Measurements from ENCODE around the gene ERICH4. TPM values are rescaled to one million over a fixed set of nuclear protein-coding genes. Genes with fewer than 3 reads are reported as not detected.

Gene ERICH4
- total and polyA plus RNA-seq, 5 donors from 2014 or later, result not detected

DNA sequence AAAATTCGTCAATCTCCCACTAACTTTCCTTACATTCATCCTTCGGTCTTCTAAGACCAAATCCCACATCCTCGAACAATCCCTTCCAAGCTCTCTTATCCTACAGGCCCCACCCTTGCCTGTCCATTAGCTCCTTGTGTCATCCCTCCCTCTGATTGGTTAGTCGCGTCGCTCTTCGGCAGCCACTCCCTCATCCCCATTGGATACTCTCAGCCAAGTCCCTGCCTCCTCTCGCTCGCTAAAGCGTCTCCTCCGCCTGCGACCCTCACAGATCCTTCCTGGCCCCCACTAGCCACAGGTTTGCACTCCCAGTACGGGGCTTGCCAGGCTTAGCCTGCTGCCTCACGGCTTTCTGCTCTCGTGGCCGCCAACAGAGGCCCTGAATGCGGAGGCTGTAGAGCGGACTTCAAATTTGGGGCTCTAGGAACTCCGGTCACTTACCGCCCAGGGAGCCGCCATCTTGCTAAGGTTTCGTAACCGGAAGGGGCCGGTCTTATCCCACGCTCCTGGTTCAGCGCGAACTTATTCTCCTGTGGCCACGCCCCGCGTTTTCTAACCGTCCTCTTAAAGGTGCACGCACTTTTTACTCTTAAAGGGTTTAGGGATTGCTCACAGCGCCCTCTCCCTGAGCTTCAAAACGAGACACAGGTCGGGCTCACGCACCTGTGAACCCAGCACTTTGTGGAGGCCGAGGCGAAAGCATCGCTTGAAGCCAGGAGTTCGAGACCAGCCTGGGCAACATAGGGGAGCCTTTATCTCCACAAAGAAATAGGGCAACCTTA, 3.3 kb upstream of the ERICH4 start, which contains the start of gene DMAC2:
DMAC2 (minus strand) TSS at position 472 of the 782 bp plus-strand sequence; CDS start at position 459, 13 bp downstream.
- H3K36me3 ChIP-seq (ENCODE audit: control insufficient read depth, insufficient read depth, low read length), result peaks cover 4% of the 10 kb centered on the region
- peak within 1 kb of the TSS in 2 of 4 donors; percentile 47 to 73 for H3K4me3 Mint-ChIP-seq

GRCh38 chr19:41441321-41441945, 1.5 kb upstream of the ERICH4 start:
- H3K4me1 ChIP-seq (ENCODE audit: control insufficient read depth, insufficient read depth, low read length, poor library complexity, severe bottlenecking), result peaks cover 10% of the 10 kb centered on the region
- no peak overlapping the region for H3K4me3 ChIP-seq (ENCODE audit: low read depth, low read length)
- Mint-ChIP-seq H3K4me3 (peak overlapping the region in 1 of 4 donors; percentile 75), H3K36me3 (peaks cover 9% of the 10 kb centered on the region), H3K27me3 (peaks cover 13% of the 10 kb centered on the region), H3K4me1 (peaks cover 4 to 16% (median 8%) of the 10 kb centered on the region in 4 donors), H3K27ac (no peak overlapping the region), H3K9me3 (peaks cover 0 to 2% (median 0%) of the 10 kb centered on the region in 7 donors)
- no peaks in the 10 kb centered on the region for H3K27me3 ChIP-seq (ENCODE audit: control insufficient read depth, insufficient read depth, low read length)
- H3K36me3 ChIP-seq (ENCODE audit: control insufficient read depth, insufficient read depth, low read length), result no peaks in the 10 kb centered on the region
- no peak for DNase-seq
- no peak overlapping the region for H3K27ac ChIP-seq (ENCODE audit: insufficient read depth, low read length, poor library complexity, severe bottlenecking)
- ATAC-seq (ENCODE audit: low read depth in 2 of 2), result no peak
- no peaks in the 10 kb centered on the region for H3K9me3 ChIP-seq (ENCODE audit: control insufficient read depth in 2 of 2, low read length in 2 of 2)

More for the DNA sequence above, 3.3 kb upstream of the ERICH4 start, which contains the start of gene DMAC2:
- ATAC-seq (ENCODE audit: low read depth in 2 of 2), result peak; percentile 99
- peak within 1 kb of the TSS in 1 of 3 donors; percentile 65 for H3K27ac Mint-ChIP-seq
- no peaks in the 10 kb centered on the region for H3K9me3 ChIP-seq (ENCODE audit: control insufficient read depth in 2 of 2, low read length in 2 of 2)
- peaks cover 13% of the 10 kb centered on the region for H3K27me3 Mint-ChIP-seq
- H3K27ac ChIP-seq (ENCODE audit: insufficient read depth, low read length, poor library complexity, severe bottlenecking), result peak within 1 kb of the TSS; percentile 80
- DNase-seq, result peak; percentile 88 to 99 (median 91)
- H3K27me3 ChIP-seq (ENCODE audit: control insufficient read depth, insufficient read depth, low read length), result no peaks in the 10 kb centered on the region
- peak within 1 kb of the TSS; percentile 88 for H3K4me3 ChIP-seq (ENCODE audit: low read depth, low read length)
- H3K36me3 Mint-ChIP-seq, result peaks cover 10% of the 10 kb centered on the region
- H3K4me1 Mint-ChIP-seq, result peaks cover 4 to 16% (median 10%) of the 10 kb centered on the region in 4 donors
- peaks cover 0 to 2% (median 0%) of the 10 kb centered on the region in 7 donors for H3K9me3 Mint-ChIP-seq
- H3K4me1 ChIP-seq (ENCODE audit: control insufficient read depth, insufficient read depth, low read length, poor library complexity, severe bottlenecking), result peaks cover 10% of the 10 kb centered on the region

GRCh38 chr19:41443813-41444455, 978 bp downstream of the ERICH4 start:
- Mint-ChIP-seq H3K36me3 (no peaks in the 10 kb centered on the region), H3K27me3 (peaks cover 25% of the 10 kb centered on the region), H3K27ac (peak overlapping the region in 1 of 3 donors; percentile 56), H3K9me3 (peaks cover 0 to 2% (median 0%) of the 10 kb centered on the region in 7 donors), H3K4me3 (no peak overlapping the region), H3K4me1 (peaks cover 0 to 7% (median 2%) of the 10 kb centered on the region in 4 donors)
- Histone ChIP-seq H3K4me1 (ENCODE audit: control insufficient read depth, insufficient read depth, low read length, poor library complexity, severe bottlenecking) (peaks cover 9% of the 10 kb centered on the region), H3K27ac (ENCODE audit: insufficient read depth, low read length, poor library complexity, severe bottlenecking) (no peak overlapping the region), H3K36me3 (ENCODE audit: control insufficient read depth, insufficient read depth, low read length) (no peaks in the 10 kb centered on the region), H3K9me3 (ENCODE audit: control insufficient read depth in 2 of 2, low read length in 2 of 2) (no peaks in the 10 kb centered on the region), H3K4me3 (ENCODE audit: low read depth, low read length) (no peak overlapping the region), H3K27me3 (ENCODE audit: control insufficient read depth, insufficient read depth, low read length) (peaks cover 2% of the 10 kb centered on the region)
- no peak for ATAC-seq (ENCODE audit: low read depth in 2 of 2)
- DNase-seq, result no peak

DNA sequence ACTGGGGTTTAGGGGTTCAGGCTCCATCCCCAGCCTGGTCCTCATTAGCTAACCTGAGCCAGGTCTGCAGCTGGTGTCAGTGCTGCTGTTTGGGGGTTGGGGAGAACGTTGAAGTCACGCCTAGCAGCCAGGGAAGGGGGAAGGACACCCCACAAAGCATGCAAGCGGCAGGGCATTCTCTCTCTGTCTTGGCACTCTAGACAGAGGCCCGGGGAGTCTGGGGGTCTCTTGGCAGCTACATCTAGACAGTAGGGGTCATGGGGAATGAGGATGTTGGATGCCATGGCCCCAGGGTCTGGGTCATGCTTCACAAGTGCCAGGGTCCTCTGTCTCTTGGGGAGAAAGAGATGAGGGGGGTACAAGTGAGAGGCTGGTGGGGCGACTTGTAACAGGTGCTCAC, 2.6 kb downstream of the ERICH4 start:
- Histone ChIP-seq H3K9me3 (ENCODE audit: control insufficient read depth in 2 of 2, low read length in 2 of 2) (no peaks in the 10 kb centered on the region), H3K27ac (ENCODE audit: insufficient read depth, low read length, poor library complexity, severe bottlenecking) (no peak overlapping the region), H3K4me1 (ENCODE audit: control insufficient read depth, insufficient read depth, low read length, poor library complexity, severe bottlenecking) (peaks cover 8% of the 10 kb centered on the region), H3K36me3 (ENCODE audit: control insufficient read depth, insufficient read depth, low read length) (no peaks in the 10 kb centered on the region), H3K4me3 (ENCODE audit: low read depth, low read length) (no peak overlapping the region), H3K27me3 (ENCODE audit: control insufficient read depth, insufficient read depth, low read length) (peaks cover 2% of the 10 kb centered on the region)
- Mint-ChIP-seq H3K9me3 (peaks cover 0 to 2% (median 0%) of the 10 kb centered on the region in 7 donors), H3K4me1 (peaks cover 0 to 15% (median 5%) of the 10 kb centered on the region in 4 donors), H3K36me3 (no peaks in the 10 kb centered on the region), H3K27ac (no peak overlapping the region), H3K4me3 (no peak overlapping the region), H3K27me3 (peaks cover 37% of the 10 kb centered on the region)
- no peak for ATAC-seq (ENCODE audit: low read depth in 2 of 2)
- no peak for DNase-seq

- H3K4me3 Mint-ChIP-seq, result peak overlapping the region in 2 of 4 donors; percentile 3 to 38
- H3K36me3 Mint-ChIP-seq, result no peaks in the 10 kb centered on the region
- H3K9me3 ChIP-seq (ENCODE audit: control insufficient read depth in 2 of 2, low read length in 2 of 2), result no peaks in the 10 kb centered on the region
- H3K27me3 ChIP-seq (ENCODE audit: control insufficient read depth, insufficient read depth, low read length), result peaks cover 2% of the 10 kb centered on the region
- H3K4me1 Mint-ChIP-seq, result peaks cover 0 to 18% (median 3%) of the 10 kb centered on the region in 4 donors
- H3K9me3 Mint-ChIP-seq, result peaks cover 0 to 2% (median 0%) of the 10 kb centered on the region in 7 donors
- DNase-seq, result peak in 1 of 3 donors; percentile 29
- peaks cover 8% of the 10 kb centered on the region for H3K4me1 ChIP-seq (ENCODE audit: control insufficient read depth, insufficient read depth, low read length, poor library complexity, severe bottlenecking)
- no peak overlapping the region for H3K27ac ChIP-seq (ENCODE audit: insufficient read depth, low read length, poor library complexity, severe bottlenecking)
- peaks cover 29% of the 10 kb centered on the region for H3K27me3 Mint-ChIP-seq
- no peak overlapping the region for H3K27ac Mint-ChIP-seq
- H3K4me3 ChIP-seq (ENCODE audit: low read depth, low read length), result no peak overlapping the region
- no peak for ATAC-seq (ENCODE audit: low read depth in 2 of 2)
- H3K36me3 ChIP-seq (ENCODE audit: control insufficient read depth, insufficient read depth, low read length), result no peaks in the 10 kb centered on the region
Measured at GRCh38 chr19:41447732-41448332, 4.9 kb downstream of the ERICH4 start.

DNA sequence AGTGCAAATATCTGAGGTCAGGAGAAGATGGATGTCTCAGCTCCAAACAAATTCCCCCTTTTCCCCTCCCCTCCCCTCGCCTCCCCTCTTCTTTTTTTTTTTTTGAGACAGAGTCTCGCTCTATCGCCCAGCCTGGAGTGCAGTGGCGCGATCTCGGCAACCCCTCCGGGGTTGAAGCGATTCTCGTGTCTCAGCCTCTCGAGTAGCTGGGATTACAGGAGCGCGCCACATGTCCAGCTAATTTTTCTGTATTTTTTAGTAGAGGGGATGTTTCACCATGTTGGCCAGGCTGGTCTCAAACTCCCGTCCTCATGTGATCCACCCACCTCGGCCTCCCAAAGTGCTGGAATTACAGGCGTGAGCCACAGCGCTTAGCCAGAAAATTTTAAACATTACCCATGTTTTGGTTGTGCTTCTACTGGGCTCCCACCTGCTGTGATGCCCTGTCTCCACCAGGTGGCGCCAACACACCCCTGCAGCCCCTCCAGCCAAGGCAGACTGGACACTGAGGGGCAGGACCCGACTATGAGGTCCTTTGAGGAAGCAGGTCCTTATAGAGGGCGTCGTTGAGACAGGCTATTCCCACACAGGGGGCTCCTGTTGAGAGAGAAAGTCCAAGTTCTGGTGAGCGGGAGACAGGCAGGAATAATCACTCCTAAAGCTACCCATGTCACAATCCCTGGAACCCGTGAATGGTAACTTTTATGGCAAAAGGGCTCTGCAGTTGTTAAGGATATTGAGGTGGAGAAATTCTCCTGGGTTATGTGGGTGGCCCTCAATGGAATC, 6.3 kb downstream of the ERICH4 start:
- DNase-seq, result peak; percentile 63 to 69 (median 67)
- Mint-ChIP-seq H3K4me1 (peaks cover 0 to 26% (median 5%) of the 10 kb centered on the region in 4 donors), H3K9me3 (peaks cover 0 to 1% (median 0%) of the 10 kb centered on the region in 7 donors), H3K36me3 (no peaks in the 10 kb centered on the region), H3K27ac (peak overlapping the region in 2 of 3 donors; percentile 69 to 88), H3K4me3 (peak overlapping the region; percentile 12 to 82 (median 70)), H3K27me3 (peaks cover 25% of the 10 kb centered on the region)
- no peak overlapping the region for H3K4me3 ChIP-seq (ENCODE audit: low read depth, low read length)
- H3K27ac ChIP-seq (ENCODE audit: insufficient read depth, low read length, poor library complexity, severe bottlenecking), result no peak overlapping the region
- H3K36me3 ChIP-seq (ENCODE audit: control insufficient read depth, insufficient read depth, low read length), result no peaks in the 10 kb centered on the region
- ATAC-seq (ENCODE audit: low read depth in 2 of 2), result peak; percentile 84 to 85
- H3K4me1 ChIP-seq (ENCODE audit: control insufficient read depth, insufficient read depth, low read length, poor library complexity, severe bottlenecking), result peaks cover 12% of the 10 kb centered on the region
- no peaks in the 10 kb centered on the region for H3K9me3 ChIP-seq (ENCODE audit: control insufficient read depth in 2 of 2, low read length in 2 of 2)
- H3K27me3 ChIP-seq (ENCODE audit: control insufficient read depth, insufficient read depth, low read length), result peaks cover 2% of the 10 kb centered on the region

- H3K9me3 Mint-ChIP-seq, result peaks cover 0 to 1% (median 0%) of the 10 kb centered on the region in 7 donors
- H3K4me1 Mint-ChIP-seq, result peaks cover 0 to 26% (median 5%) of the 10 kb centered on the region in 4 donors
- no peak overlapping the region for H3K4me3 Mint-ChIP-seq
- Histone ChIP-seq H3K27me3 (ENCODE audit: control insufficient read depth, insufficient read depth, low read length) (peaks cover 2% of the 10 kb centered on the region), H3K4me1 (ENCODE audit: control insufficient read depth, insufficient read depth, low read length, poor library complexity, severe bottlenecking) (peaks cover 13% of the 10 kb centered on the region), H3K36me3 (ENCODE audit: control insufficient read depth, insufficient read depth, low read length) (no peaks in the 10 kb centered on the region), H3K27ac (ENCODE audit: insufficient read depth, low read length, poor library complexity, severe bottlenecking) (no peak overlapping the region), H3K4me3 (ENCODE audit: low read depth, low read length) (no peak overlapping the region), H3K9me3 (ENCODE audit: control insufficient read depth in 2 of 2, low read length in 2 of 2) (no peaks in the 10 kb centered on the region)
- peaks cover 24% of the 10 kb centered on the region for H3K27me3 Mint-ChIP-seq
- ATAC-seq (ENCODE audit: low read depth in 2 of 2), result no peak
- H3K27ac Mint-ChIP-seq, result no peak overlapping the region
- DNase-seq, result no peak
- no peaks in the 10 kb centered on the region for H3K36me3 Mint-ChIP-seq
Measured at GRCh38 chr19:41449865-41450178, 6.9 kb downstream of the ERICH4 start.

All from CD4-positive, CD25-positive, alpha-beta regulatory T cell (primary cell).